ENCODE results near the gene HNF1A. TPM values are rescaled to one million over a fixed set of nuclear protein-coding genes. Genes with fewer than 3 reads are reported as not detected.

Gene HNF1A
- total and polyA plus RNA-seq, 9 of the 15 experiments (the other 6 are each of a cell fraction or from before 2014, with no cell fraction given): not detected

GRCh38 chr12:121026274-121027045, 48.1 kb downstream of the HNF1A start (continued):
- TF ChIP-seq MGA (IDR thresholded peaks at IDR 0.05) (no peak), ZNF224 (CRISPR knock-in tag; IDR thresholded peaks at IDR 0.05) (no peak), RBBP5 (IDR thresholded peaks at IDR 0.05; ENCODE audit: borderline replicate concordance, insufficient read depth, low read length, poor library complexity, severe bottlenecking) (no peak), TCF15 (CRISPR knock-in tag; IDR thresholded peaks at IDR 0.05) (no peak), SOX6 (IDR thresholded peaks at IDR 0.05) (peak; percentile 87), E2F4 (CRISPR knock-in tag; IDR thresholded peaks at IDR 0.05; ENCODE audit: low read depth) (no peak), ZMIZ1 (IDR thresholded peaks at IDR 0.05; ENCODE audit: low read depth in 2 of 2, low read length in 2 of 2) (no peak)

Data from K562 (cell line).